Kidney capillary endothelial cell (primary cell): ENCODE results near the gene STXBP1.

Experiments used
- DNase-seq: peaks from one replicate; pipeline ENCODE4 v3.0.0-alpha.2; 2018; ENCODE audit warnings: low spot score

The STXBP1 gene

GRCh38 chr9:127693697-127694096, 81.6 kb downstream of the STXBP1 start:
- no peak for DNase-seq

- no peak for DNase-seq
These were observed 83.0 kb downstream of the STXBP1 start for GRCh38 chr9:127694890-127695720.

- DNase-seq = no peak
These were observed 85.5 kb downstream of the STXBP1 start for GRCh38 chr9:127697575-127697974.

GRCh38 chr9:127698386-127698785, 86.3 kb downstream of the STXBP1 start:
- DNase-seq = no peak

- peak; percentile 94 for DNase-seq
These were observed 87.1 kb downstream of the STXBP1 start for GRCh38 chr9:127698985-127699670.

GRCh38 chr9:127700140-127700539, 88.1 kb downstream of the STXBP1 start:
- DNase-seq = no peak

GRCh38 chr9:127700594-127701255, 88.6 kb downstream of the STXBP1 start:
- no peak for DNase-seq

GRCh38 chr9:127703289-127703946, 91.3 kb downstream of the STXBP1 start:
- no peak for DNase-seq

- no peak for DNase-seq
These were observed 93.7 kb downstream of the STXBP1 start for GRCh38 chr9:127705577-127706379.

GRCh38 chr9:127706836-127707241, 94.8 kb downstream of the STXBP1 start, which contains the start of gene CFAP157:
Gene CFAP157, plus strand, starts transcription at chr9:127706988. Its CDS starts 44 bp downstream, at chr9:127707032.
- DNase-seq = no peak

GRCh38 chr9:127707766-127708165, 95.7 kb downstream of the STXBP1 start:
- no peak for DNase-seq

GRCh38 chr9:127708952-127709587, 97.0 kb downstream of the STXBP1 start:
- DNase-seq = no peak

- DNase-seq = no peak
These were observed 98.2 kb downstream of the STXBP1 start for GRCh38 chr9:127710204-127710783.

- DNase-seq = no peak
These were observed 99.2 kb downstream of the STXBP1 start for GRCh38 chr9:127711226-127711701.

GRCh38 chr9:127711831-127712274, 99.8 kb downstream of the STXBP1 start:
- no peak for DNase-seq

GRCh38 chr9:127712371-127712770, 100.3 kb downstream of the STXBP1 start:
- DNase-seq = no peak

GRCh38 chr9:127712867-127713266, 100.8 kb downstream of the STXBP1 start:
- DNase-seq = no peak

- no peak for DNase-seq
These were observed 102.1 kb downstream of the STXBP1 start for GRCh38 chr9:127714020-127714750.

- DNase-seq = no peak
These were observed 102.9 kb downstream of the STXBP1 start for GRCh38 chr9:127714951-127715469.
